Psoas muscle (tissue), 8 donors: ENCODE data around the gene PLG. TPM values are rescaled to one million over a fixed set of nuclear protein-coding genes. Genes with fewer than 3 reads are reported as not detected.
"Not testable (repeated sequence)": the region's sequence is repeated elsewhere in the genome, so short reads cannot be mapped to it uniquely, and the experiment has no call there.

Source experiments
- ATAC-seq, 4 donors: fragments of 200-7000 bp; cut with Tn5 transposase; one replicate each; pipeline ENCODE4 v1.9.1; 2020; ENCODE audit warnings: moderate library complexity in 3 of 4, mild to moderate bottlenecking in 2 of 4
- DNase-seq, 2 donors: peaks; one replicate each; pipeline ENCODE4 v3.0.0-alpha.2; 2020
- H3K27ac ChIP-seq: fragments of 200-600 bp; one replicate; pipeline ENCODE4 v1.8.0; 2022
- H3K27me3 ChIP-seq, 3 donors: fragments of 200-600 bp in 1 of 3; one replicate each; pipeline versions ENCODE4 v1.6.1 to v1.8.0; 2013 to 2022; ENCODE audit warnings: low read length in 2 of 3, mild to moderate bottlenecking in 2 of 3, moderate library complexity in 1 of 3; ENCODE audit not compliant: insufficient read depth in 3 of 3
- H3K36me3 ChIP-seq, 2 donors: fragments of 200-600 bp in 1 of 2; one replicate each; pipeline versions ENCODE4 v1.6.1 to v1.8.0; 2013 to 2022; ENCODE audit warnings: low read depth in 1 of 2, mild to moderate bottlenecking in 1 of 2, moderate library complexity in 1 of 2; ENCODE audit not compliant: insufficient read depth in 1 of 2
- H3K4me1 ChIP-seq: fragments of 200-600 bp; one replicate; pipeline ENCODE4 v1.8.0; 2022
- H3K4me3 ChIP-seq: fragments of 200-600 bp; one replicate; pipeline ENCODE4 v1.8.0; 2022; ENCODE audit warnings: mild to moderate bottlenecking
- H3K9me3 ChIP-seq: fragments of 200-600 bp; one replicate; pipeline ENCODE4 v1.8.0; 2022
- WGBS, 3 donors: extraction: QIAGEN DNeasy Blood & Tissue Kit; methylation state at CpG; one replicate each; pipeline versions ENCODE4 v1.1.6 to v1.1.7; 2013; 5-methylcytosine and 5-hydroxymethylcytosine counted together
- intact Hi-C, 2 donors: fragments of 100-400 bp; cut with DNase I; formaldehyde crosslinking; loops; one replicate each; pipeline versions ENCODE4 v1.11.0 to v1.14.2; 2022
- polyA plus RNA-seq, 3 donors: library from polyadenylated mRNA; stranded (reverse); fragments of 200-250 nt; gene quantifications; one replicate each; pipeline ENCODE4 v1.2.3, GENCODE V29; 2013
- total RNA-seq, 4 donors: library from RNA; stranded (reverse); fragmentation: NEBNext Ultra II Directional in 2 of 4; extraction: Animal tissue kit (Norgen Biotek cat#: 25700) in 2 of 4; gene quantifications; one replicate each; pipeline versions ENCODE4 v1.2.1 to v1.2.4, GENCODE V29; 2021 to 2023
- TF ChIP-seq, protein P1 (sequence below): fragments of 200-600 bp; IDR thresholded peaks from one replicate; pipeline ENCODE4 v1.8.0; 2022; ENCODE audit warnings: antibody characterized with exemption
- donor health status: healthy with polysubstance abuse.
- donor health status: DM: no; HTN: no; CAD: no; lungs with moderate emphysema.
- donor health status: Bipolar disorder and iron deficiency.
- donor health status: healthy.
- donor health status: DM: yes; HTN: yes; CAD: no.
- donor health status: DM: no; HTN: no; CAD: no.
- donor health status: DM: no; HTN: no; CAD: no.
- donor health status: DM: yes; HTN: yes; CAD: no.

The PLG gene
- total and polyA plus RNA-seq, 7 donors = 0.20 to 0.64 TPM; not detected in 5

DNA sequence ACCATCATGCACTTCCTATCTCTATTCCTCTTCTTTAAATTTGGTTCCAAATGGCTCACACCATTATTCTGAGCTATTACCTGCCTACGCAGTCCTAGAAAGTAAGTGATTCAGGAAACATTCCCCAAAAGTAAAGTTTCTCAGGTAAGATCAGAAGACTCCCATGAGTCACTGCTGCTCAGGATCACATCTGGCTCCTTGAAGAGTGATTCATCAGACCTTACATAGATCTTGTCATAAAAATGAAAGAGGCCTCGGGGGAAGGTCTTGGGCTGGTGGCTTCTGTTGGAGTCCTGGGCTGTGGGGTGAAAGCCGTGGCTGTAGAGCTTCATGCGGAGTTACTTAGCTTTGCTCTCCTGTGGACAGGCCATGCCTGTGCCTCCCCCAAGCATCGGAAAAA, 35.9 kb downstream of the PLG start:
- no peak overlapping the region for H3K4me3 ChIP-seq
- no peaks in the 10 kb centered on the region for H3K36me3 ChIP-seq
- TF ChIP-seq, protein P1, sequence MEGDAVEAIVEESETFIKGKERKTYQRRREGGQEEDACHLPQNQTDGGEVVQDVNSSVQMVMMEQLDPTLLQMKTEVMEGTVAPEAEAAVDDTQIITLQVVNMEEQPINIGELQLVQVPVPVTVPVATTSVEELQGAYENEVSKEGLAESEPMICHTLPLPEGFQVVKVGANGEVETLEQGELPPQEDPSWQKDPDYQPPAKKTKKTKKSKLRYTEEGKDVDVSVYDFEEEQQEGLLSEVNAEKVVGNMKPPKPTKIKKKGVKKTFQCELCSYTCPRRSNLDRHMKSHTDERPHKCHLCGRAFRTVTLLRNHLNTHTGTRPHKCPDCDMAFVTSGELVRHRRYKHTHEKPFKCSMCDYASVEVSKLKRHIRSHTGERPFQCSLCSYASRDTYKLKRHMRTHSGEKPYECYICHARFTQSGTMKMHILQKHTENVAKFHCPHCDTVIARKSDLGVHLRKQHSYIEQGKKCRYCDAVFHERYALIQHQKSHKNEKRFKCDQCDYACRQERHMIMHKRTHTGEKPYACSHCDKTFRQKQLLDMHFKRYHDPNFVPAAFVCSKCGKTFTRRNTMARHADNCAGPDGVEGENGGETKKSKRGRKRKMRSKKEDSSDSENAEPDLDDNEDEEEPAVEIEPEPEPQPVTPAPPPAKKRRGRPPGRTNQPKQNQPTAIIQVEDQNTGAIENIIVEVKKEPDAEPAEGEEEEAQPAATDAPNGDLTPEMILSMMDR = no peak
- peaks cover 4% of the 10 kb centered on the region for H3K9me3 ChIP-seq
- H3K27me3 ChIP-seq = no peaks in the 10 kb centered on the region
- ATAC-seq (no peak), DNase-seq (no peak)
- intact Hi-C loops = no loop called here
- no peaks in the 10 kb centered on the region for H3K4me1 ChIP-seq
- WGBS, 3 donors = 85 to 93% (median 87%) methylated on average over 5 of the region's 5 CpGs
- H3K27ac ChIP-seq = no peak overlapping the region

DNA sequence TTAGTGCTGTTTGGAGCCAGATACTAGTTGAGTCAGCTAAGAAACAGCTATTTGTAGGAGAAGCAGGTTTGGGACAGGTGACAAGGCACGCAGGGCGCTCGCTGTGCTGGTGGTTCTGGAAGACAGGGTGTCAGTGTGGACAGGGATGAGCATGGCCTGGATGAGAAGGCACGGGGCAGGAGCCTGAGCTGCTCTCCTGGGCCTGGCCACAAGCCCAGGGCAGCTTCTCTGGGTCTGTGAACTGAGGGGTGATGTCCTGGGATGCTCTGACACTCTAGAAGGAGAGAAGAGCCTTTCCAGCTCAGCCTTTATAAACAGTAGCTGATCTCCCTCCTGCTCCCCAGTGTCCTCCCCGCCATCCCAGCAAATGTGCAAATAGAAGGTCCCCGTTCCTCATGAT, 37.9 kb downstream of the PLG start:
- no peaks in the 10 kb centered on the region for H3K4me1 ChIP-seq
- intact Hi-C loops = no loop called here
- WGBS, 3 donors = 41 to 46% (median 44%) methylated on average over 6 of the region's 6 CpGs
- no peaks in the 10 kb centered on the region for H3K27me3 ChIP-seq
- ATAC-seq (no peak), DNase-seq (no peak)
- no peak overlapping the region for H3K27ac ChIP-seq
- no peak overlapping the region for H3K4me3 ChIP-seq
- no peaks in the 10 kb centered on the region for H3K36me3 ChIP-seq
- peaks cover 4% of the 10 kb centered on the region for H3K9me3 ChIP-seq
- TF ChIP-seq, protein P1 = no peak

DNA sequence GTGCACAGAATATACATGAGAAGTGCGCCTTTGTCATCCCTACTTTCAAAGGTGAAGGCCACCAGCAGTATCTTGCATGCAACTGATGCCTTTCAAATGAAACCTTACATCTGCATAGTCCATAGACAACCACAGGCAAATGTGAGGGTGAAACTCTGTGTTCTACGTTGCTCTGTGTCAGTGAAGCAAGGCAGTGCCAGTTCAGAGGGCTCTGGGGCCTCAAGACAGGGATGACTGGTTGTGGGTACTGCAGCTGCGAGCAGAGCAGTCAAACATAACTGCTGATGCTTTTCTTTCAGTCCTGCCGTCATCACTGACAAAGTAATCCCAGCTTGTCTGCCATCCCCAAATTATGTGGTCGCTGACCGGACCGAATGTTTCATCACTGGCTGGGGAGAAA, 39.0 kb downstream of the PLG start:
- intact Hi-C loops, H3K9me3 ChIP-seq, H3K4me1 ChIP-seq, ATAC-seq, H3K27ac ChIP-seq, H3K36me3 ChIP-seq, H3K27me3 ChIP-seq, DNase-seq, H3K4me3 ChIP-seq: not testable (repeated sequence)
- 84 to 91% (median 90%) methylated on average over 7 of the region's 7 CpGs for WGBS, 3 donors

DNA sequence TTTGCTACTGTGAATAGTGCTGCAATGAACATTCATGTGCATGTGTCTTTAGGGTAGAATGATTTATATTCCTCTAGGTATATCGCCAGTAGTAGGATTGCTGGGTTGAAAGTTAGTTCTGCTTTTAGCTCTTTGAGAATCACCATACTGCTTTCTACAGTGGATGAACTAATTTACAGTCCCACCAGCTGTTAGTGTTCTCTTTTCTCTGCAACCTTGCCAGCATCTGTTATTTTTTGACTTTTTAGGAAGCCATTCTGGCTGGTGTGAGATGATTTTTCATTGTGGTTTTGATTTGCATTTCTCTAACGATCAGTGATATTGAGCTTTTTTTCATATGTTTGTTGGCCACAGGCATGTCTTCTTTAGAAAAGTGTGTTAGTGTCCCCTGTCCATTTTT, 40.0 kb downstream of the PLG start:
- Histone ChIP-seq H3K27me3 (no peaks in the 10 kb centered on the region), H3K4me3 (no peak overlapping the region), H3K27ac (no peak overlapping the region), H3K36me3 (no peaks in the 10 kb centered on the region), H3K4me1 (no peaks in the 10 kb centered on the region), H3K9me3 (peaks cover 4% of the 10 kb centered on the region)
- TF ChIP-seq, protein P1 = no peak
- DNase-seq (no peak), ATAC-seq (no peak)
- intact Hi-C loops = no loop called here
- WGBS, 3 donors = 28 to 50% (median 31%) methylated on average over 2 of the region's 2 CpGs

DNA sequence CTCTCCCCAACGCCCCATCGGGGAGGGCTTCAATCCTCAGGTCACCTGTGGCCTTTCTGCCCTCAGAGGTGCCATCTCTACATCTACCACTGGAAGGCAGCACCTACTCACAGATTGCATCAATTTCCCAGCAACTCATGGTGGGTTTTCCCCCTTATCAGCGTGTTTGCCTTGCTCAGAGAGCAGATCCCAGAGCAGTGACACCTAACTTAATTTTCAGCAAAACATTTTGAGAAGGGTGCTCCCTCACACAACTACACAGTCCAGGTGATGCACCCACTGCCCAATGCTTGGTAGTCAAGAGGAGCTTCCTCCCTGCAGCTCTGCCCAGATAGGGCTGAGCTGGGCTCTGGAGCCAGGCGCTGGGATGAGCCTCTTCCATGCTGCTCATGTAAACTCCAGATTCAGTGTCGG, 48.2 kb downstream of the PLG start:
- Histone ChIP-seq H3K4me3 (no peak overlapping the region), H3K27me3 (no peaks in the 10 kb centered on the region), H3K9me3 (no peaks in the 10 kb centered on the region), H3K36me3 (no peaks in the 10 kb centered on the region), H3K27ac (no peak overlapping the region), H3K4me1 (no peaks in the 10 kb centered on the region)
- DNase-seq = no peak
- TF ChIP-seq, protein P1 = no peak
- WGBS, 3 donors = 36 to 47% (median 42%) methylated on average over 5 of the region's 5 CpGs
- intact Hi-C loops = no loop called here
- no peak for ATAC-seq

DNA sequence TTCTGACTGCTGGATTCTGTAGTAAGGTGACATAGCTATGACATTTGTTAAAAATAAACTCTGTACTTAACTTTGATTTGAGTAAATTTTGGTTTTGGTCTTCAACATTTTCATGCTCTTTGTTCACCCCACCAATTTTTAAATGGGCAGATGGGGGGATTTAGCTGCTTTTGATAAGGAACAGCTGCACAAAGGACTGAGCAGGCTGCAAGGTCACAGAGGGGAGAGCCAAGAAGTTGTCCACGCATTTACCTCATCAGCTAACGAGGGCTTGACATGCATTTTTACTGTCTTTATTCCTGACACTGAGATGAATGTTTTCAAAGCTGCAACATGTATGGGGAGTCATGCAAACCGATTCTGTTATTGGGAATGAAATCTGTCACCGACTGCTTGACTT, 51.2 kb downstream of the PLG start:
- H3K36me3 ChIP-seq, H3K9me3 ChIP-seq, H3K4me3 ChIP-seq, ATAC-seq, H3K4me1 ChIP-seq, H3K27ac ChIP-seq, intact Hi-C loops, DNase-seq, H3K27me3 ChIP-seq: not testable (repeated sequence)
- 21 to 24% (median 24%) methylated on average over 3 to 4 of the region's 4 CpGs for WGBS, 3 donors
